NCI-H460 (cell line): Measurements from ENCODE around the gene MLLT1. TPM values are rescaled to one million over a fixed set of nuclear protein-coding genes. Genes with fewer than 3 reads are reported as not detected.
A peak's percentile ranks its signal among the peaks of the same experiment; 100 is the strongest.
"Not testable (repeated sequence)": the region's sequence is repeated elsewhere in the genome, so short reads cannot be mapped to it uniquely, and the experiment has no call there.

ENCODE experiments used
- DNase-seq: peaks from one replicate; pipeline ENCODE4 v3.0.0-alpha.2; 2016; ENCODE audit warnings: low read depth; ENCODE audit errors: extremely low read depth
- polyA plus RNA-seq: library from polyadenylated mRNA; depleted of rRNA; stranded (reverse); fragments of >200 nt; gene quantifications from 2 replicates; pipeline ENCODE4 v1.2.3, GENCODE V29; 2014; cell fraction: nucleus; rRNA removed
- total RNA-seq: library from RNA; depleted of rRNA; stranded (reverse); fragments of >200 nt; shearing (Covaris generic); gene quantifications from 2 replicates; pipeline ENCODE4 v1.2.3, GENCODE V29; 2014; rRNA removed

MLLT1 gene
- total RNA-seq: 14.6 and 17.8 TPM in 2 replicates
- 24.1 and 26.8 TPM in 2 replicates for polyA plus RNA-seq

DNA sequence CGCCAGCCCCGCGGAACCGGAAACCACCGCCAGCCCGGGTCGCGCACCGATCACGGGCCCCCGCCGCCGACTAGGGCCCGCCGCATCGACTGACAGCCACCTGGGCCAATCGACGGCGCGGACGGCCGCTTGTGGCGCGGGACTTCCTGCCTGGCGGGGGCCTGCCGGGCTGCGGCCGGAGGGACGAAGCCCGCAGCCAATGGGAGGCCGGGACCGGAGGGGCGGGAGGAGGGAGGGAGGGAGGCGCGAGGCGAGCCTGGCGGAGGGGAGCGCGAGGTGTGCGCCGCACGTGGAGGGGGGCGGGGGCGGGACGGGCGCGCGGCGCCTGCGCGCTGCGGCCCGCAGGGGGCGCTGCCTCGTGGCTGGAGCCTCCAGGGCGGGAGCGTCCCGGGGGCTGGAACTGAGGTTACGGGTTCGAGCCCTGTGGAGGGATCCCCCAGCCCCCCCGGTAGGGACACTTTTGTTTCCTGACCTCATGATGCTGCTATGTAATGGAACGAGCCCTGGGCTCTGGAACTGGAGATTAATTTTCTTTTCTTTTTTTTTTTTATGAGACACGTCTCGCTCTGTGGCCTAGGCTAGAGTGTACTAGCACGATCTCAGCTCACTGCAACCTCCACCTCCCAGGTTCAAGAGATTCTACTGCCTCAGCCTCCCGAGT is at the start of gene MLLT1:
MLLT1 (minus strand) TSS at position 45 of the 661 bp plus-strand sequence. CDS start 191 bp downstream, outside the sequence.
- DNase-seq: peak; percentile 91

- DNase-seq: no peak
Observed at GRCh38 chr19:6326815-6327214, 47.0 kb upstream of the MLLT1 start.

DNA sequence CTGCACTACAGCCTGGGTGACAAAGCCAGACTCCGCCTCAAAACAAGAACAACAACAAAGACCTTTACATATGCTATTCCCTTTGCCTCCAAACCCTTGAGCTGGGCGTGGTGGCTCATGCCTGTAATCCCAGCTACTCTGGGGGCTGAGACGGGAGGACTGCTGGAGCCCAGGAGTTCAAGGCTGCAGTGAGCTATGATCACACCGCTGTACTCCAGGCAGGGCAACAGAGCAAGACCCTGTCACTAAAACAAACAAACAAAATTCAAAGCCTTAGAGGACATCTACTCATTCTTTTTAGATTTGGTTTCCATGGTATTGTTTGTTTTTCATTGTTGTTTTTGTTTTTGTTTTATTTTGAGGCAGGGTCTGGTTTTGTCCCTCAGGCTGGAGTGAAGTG is 45.8 kb upstream of the MLLT1 start:
- DNase-seq: no peak

DNA sequence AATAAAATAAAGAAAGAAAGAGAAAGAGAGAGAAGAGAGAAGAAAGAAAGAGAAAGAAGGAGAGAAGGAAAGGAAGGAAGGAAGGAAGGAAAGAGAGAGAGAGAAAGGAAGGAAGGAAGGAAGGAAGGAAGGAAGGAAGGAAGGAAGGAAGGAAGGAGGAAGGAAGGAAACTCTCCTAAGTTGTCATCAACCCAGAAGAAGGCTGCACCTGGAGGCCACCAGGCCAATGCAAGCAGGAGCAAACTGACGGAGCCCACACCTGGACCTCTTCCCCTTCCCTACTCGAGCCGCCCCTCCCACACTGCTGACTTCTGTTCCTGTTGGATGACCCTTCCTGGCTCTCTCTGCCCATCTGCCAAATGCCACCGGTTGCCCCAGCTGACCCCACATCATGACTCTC is 45.0 kb upstream of the MLLT1 start:
- DNase-seq: no peak

- DNase-seq: no peak
Observed at GRCh38 chr19:6322284-6322683, 42.5 kb upstream of the MLLT1 start.

DNA sequence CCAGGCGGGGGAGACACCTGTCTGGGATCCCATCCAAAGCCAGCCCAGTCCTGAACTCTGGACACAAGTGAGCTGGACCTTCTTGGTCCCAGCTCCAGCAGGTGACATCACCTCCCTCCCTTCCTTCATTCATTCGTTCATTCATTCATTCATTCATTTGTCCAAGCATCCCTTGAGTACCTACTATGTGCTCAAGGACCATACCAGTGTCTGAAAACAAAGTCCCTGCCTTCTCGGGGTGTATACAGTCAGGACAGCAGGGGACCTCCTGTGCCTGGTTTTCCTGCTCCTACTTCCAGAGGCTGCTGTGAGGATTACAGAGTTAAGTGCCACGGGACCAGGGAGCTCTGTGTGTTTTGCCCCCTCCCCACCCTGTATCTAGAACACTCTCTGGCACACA is 39.6 kb upstream of the MLLT1 start:
- no peak for DNase-seq

GRCh38 chr19:6318772-6319171 is 39.0 kb upstream of the MLLT1 start:
- DNase-seq: no peak

- DNase-seq: not testable (repeated sequence)
Observed at GRCh38 chr19:6315646-6316045, 35.9 kb upstream of the MLLT1 start.

DNA sequence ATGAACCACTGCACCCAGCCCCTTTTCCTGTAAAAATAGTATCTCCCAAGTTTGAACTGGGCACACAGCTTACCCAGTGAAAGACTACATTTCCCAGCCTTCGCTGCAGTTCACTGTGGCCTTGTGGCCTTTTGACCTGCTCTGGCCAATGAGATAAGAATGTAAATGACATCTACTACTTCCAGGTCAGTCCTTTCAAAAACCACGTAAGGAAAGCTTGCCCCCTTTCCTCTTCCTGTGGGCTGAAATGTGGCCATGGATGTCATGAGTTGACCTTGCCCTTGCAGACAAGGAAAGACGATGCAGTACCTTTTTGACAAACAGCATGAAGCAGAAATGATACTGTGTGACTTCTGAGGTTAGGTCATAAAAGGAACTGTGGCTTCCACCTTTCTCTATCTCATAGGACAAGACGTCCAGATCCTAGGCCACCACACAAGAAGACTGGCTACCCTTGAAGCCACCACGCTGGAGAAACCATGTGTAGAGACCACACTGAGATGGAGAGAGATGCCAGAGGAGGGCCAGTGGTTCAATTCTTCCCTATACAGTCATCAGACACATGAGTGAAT is 33.7 kb upstream of the MLLT1 start:
- no peak for DNase-seq

GRCh38 chr19:6312018-6312417 is 32.2 kb upstream of the MLLT1 start:
- no peak for DNase-seq

GRCh38 chr19:6298413-6298812 is 18.6 kb upstream of the MLLT1 start:
- no peak for DNase-seq

GRCh38 chr19:6297202-6297601 is 17.4 kb upstream of the MLLT1 start:
- no peak for DNase-seq

GRCh38 chr19:6292006-6292405 is 12.2 kb upstream of the MLLT1 start:
- DNase-seq: no peak

DNA sequence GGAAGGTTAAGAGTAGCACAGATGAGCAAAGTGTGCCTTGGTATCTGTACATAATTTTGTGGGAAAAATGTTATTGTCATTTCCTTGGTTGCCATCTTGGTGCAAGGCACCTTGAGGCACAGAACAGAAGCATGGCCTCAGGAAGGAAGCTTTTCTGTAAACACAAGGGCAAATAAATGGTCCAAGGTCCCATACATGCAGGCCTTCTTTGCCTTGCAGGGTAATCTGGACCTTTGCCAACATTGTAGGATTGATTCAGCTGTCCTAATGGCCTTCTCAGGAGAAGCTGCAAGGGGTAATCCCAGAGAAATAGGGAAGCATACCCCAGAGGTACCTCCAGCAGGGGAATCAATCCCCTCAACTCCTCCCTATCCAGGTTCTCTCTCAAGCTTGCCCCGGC is 9.0 kb upstream of the MLLT1 start:
- DNase-seq: no peak

- DNase-seq: no peak
Observed at GRCh38 chr19:6287269-6287885, 7.6 kb upstream of the MLLT1 start.

DNA sequence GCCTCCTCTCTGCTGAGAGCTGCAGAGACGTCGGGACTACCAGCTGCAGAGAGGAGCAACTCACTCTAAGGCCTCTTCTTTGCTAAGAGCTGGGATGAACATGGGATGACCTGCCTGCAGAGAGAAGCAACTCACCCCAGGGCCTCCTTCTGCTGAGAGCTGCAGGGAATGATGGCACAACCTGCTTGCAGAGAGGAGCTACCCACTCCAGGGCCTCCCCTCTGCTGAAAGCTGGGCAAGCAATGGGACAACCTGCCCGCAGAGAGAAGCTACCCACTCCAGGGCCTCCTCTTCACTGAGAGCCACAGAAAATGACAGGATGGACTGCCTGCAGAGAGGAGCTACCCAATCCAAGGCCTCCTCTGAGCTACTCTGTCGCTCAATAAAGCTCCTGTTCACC is 6.9 kb upstream of the MLLT1 start:
- no peak for DNase-seq

DNA sequence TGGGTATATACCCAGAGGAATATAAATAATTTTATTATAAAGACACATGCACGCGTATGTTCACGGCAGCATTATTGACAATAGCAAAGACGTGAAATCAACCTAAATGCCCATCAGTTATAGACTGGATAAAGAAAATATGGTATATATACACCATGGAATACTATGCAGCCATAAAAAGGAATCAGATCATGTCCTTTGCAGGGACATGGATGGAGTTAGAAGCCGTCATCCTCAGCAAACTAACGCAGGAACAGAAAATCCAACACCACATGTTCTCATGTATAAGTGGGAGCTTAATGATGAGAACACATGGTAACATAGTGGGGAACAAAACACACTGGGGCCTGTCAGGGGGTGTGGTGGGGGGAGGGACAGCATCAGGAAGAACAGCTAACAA is 2.6 kb upstream of the MLLT1 start:
- DNase-seq: not testable (repeated sequence)

DNA sequence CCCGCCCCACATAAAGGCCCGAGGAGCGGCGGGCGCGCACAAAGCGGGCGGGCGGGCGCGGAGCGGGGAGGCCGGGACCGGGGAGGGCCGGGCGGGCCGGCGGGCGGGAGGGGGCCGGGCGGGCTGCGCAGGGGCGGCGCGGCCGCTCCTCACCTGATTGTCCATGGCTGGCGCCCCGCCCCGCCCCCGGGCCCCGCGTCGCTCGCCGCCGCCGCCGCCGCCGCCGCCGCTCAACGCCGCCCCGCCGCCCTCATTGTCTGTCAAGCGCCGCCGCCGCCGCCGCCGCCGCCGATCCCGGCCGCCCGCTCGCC is 200 bp downstream of the MLLT1 start:
- no peak for DNase-seq

DNA sequence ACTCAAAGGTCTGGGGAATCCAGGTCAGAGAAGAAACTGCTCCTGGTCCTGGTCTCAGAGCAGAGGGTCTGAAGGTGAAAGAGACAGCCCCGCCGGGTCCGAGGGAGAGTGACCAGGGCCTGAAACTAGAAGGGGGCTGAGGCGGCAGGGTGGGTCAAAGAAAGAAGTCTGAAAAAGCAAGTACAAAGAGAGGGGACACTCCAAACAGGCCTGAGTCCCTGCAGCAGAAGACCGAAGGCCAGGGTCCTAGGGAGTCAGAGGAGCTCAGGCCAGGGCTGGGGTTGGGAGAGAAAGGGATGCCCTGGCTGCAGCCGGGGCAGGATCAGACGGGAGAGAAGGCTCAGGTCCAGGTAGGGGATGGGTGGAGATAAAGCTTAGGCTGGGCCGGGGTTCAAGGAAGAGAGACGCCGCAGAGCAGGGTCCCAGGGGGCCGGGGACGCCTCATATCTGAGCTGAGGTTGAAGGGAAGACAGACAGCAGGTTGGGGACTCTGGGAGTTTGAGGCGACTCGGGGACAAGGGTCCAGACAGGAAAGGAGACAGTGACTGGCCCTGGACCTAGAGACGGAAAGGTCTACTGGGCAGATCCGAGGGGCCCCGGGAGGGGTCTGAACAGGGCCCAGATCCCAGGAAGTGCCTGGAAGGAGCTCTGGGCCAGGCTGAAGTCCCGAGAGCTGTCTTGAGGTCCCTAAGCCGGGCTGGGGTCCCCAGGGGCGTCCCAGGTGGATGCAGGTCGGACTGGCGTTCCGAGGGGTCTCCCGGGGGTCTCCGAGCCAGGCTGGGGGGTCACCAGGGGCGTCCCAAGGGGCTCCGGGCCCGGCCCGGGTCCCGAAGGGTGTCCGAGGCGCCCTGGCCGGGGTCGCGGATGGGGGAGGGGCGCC is 795 bp downstream of the MLLT1 start:
- DNase-seq: no peak

DNA sequence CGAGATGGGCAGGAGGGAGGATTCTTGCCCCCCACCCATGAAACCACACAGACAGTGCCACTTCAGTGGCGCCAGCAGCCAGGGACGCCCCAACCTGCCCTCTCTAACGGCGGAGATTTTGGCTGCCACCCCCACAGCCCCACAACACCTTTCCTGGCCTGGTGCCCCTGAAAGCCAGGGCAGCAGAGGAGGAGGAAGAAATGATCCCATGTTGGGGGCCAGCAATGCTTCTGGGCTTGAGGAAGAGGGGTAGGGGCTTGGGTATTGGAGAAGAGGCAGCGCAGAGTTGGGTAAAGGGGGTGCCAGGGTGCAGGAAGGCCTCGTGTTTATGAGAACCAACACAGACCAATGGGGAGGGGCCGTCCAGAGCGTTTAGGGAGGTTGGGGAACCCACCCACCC is 1.7 kb downstream of the MLLT1 start:
- no peak for DNase-seq

- DNase-seq: no peak
Observed at GRCh38 chr19:6276447-6276846, 3.3 kb downstream of the MLLT1 start.
